GM12865 (cell line): ENCODE results near the gene TOMM40L.
A peak's percentile ranks its signal among the peaks of the same experiment; 100 is the strongest.

Source experiments
- DNase-seq: peaks from one replicate; pipeline ENCODE4 v3.0.0; 2010; ENCODE audit warnings: low read depth
- H3K4me3 ChIP-seq: 2 replicates; pipeline ENCODE4 v1.5.1; 2011; ENCODE audit warnings: mild to moderate bottlenecking, low read depth, low read length, control low read depth
- TF ChIP-seq, protein P1 (sequence below): IDR thresholded peaks from 2 replicates; pipeline ENCODE4 v1.5.1; 2011; ENCODE audit warnings: low read length, control low read depth, low read depth, inconsistent platforms; ENCODE audit not compliant: insufficient read depth; ENCODE audit errors: missing control alignments

Gene TOMM40L

DNA sequence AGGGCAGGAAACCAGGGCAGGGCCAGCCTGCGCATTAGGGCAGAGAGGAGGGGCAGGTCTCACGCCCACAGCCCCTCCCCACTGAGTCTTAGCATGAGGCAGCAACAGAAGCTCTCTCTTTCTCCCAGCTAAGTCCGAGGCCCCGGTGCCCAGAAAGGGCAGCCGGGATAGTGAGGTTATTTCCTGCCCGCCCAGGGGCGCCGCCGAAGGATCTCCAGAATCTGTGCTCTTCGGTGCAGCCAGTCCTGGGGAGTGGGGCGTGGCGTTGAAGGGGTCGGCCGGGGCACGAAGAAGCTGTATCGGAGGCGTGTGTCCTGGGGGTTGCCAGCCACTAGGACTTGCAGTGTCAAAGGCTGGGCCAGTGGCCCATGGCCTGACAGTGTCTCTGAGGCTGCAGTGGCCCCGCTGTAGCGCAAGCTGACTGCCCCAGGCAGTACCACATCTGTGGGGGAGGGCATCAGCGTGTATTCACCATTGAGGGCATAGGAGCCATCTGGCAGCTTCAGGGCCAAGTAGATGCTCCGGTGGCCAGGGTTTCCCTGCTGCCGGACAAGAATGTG is 34.8 kb upstream of the TOMM40L start:
- no peak for DNase-seq
- TF ChIP-seq, protein P1, sequence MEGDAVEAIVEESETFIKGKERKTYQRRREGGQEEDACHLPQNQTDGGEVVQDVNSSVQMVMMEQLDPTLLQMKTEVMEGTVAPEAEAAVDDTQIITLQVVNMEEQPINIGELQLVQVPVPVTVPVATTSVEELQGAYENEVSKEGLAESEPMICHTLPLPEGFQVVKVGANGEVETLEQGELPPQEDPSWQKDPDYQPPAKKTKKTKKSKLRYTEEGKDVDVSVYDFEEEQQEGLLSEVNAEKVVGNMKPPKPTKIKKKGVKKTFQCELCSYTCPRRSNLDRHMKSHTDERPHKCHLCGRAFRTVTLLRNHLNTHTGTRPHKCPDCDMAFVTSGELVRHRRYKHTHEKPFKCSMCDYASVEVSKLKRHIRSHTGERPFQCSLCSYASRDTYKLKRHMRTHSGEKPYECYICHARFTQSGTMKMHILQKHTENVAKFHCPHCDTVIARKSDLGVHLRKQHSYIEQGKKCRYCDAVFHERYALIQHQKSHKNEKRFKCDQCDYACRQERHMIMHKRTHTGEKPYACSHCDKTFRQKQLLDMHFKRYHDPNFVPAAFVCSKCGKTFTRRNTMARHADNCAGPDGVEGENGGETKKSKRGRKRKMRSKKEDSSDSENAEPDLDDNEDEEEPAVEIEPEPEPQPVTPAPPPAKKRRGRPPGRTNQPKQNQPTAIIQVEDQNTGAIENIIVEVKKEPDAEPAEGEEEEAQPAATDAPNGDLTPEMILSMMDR, result no peak
- H3K4me3 ChIP-seq, result no peak overlapping the region

DNA sequence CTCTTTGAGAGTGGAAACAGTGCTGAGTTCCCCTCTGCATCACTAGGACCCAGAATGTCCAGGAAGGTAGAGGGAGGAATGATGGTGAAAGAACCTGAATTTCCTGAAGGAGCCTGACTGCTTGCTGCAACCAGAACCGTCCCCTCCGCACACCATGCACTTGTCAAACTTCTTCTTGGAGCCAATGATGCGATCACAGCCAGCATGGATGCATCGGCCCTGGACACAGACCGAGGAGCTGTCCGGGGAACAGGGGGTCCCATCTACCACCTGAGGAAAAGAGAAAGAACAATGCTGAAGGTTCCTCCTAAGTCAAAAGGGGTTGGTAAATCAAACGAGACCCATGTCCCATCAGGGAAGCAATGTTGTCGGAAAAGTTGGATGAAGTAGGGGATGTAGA is 33.9 kb upstream of the TOMM40L start:
- no peak for DNase-seq
- H3K4me3 ChIP-seq, result no peak overlapping the region
- TF ChIP-seq, protein P1, result no peak

DNA sequence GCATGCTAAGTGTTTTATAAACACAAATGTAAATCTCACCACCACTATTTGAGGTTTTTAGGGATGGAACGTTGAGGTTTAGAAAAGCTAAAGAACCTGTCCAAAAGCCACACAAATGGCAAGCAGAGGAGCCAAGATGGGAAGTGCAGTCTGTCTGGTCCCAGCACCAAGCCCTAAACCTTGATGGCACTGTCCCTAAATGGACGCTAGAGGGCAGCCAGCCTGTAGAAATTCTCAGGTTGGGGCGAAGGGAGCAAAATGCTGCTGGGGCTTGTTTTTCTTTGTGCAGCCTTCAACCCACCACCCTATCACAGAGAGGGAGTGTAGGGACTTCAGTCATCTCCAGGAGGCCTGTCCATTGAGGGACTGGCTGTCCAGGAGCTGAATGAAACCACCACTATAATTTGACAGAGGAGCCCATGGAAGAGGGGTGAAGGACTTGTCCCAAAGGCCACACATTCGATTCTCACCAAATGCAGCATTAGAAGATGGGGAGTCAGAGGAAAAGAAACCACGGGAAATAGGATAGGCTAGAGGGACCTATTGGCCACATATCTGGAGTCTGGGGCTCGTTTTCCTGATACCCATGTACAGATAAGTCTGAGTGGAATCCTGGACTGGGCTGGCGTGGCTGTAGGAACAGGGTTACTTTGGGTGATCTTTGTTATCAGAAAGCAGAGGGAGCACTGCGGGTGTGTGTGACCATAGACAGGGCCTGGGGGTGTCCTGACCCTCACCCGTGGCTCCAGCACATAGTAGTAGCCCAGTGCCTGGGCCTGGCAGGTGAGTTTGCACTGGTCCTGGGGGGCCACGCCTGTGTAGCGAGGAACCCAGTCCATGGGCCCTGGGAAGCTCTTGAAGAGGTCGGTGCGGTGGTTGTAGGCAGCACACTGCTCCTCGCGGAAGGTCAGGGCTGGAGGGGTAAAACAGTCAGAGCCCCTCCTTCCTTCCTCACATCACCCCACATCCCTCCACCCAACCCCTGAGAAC is 33.1 kb upstream of the TOMM40L start:
- peak; percentile 86 for DNase-seq
- TF ChIP-seq, protein P1, result peak; percentile 96
- H3K4me3 ChIP-seq, result no peak overlapping the region

DNA sequence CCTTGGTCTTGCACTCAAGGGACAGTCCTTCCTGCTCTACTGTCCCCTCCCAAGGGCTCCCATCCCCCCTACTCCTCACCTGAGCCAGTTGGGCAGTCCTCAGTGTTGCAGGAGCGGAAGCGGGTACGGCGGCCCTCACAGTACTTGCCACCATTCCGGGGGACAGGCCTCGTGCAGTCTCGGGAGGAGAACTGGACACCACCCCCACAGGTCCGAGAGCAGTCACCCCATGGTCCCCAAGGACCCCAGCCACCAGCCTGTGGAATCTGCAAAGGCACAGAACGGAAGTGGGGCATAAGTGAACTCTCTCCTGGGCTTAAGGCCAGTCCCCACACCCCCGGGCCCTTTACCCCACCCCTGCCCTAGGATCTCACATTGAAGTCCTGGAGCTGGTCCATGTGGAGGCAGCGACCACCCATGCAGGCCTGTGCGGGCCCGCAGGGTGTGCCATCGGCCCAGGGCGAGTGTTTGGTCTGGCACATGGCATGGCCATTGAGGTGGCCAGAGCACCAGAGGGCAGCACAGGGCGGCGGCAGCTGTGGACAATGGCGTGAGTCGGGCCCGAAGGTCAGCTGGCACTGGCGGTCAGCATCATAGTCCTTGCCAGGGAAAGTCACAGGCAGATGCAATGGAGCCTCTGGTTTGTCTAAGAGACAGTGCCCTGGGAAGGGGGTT is 32.2 kb upstream of the TOMM40L start:
- DNase-seq, result no peak
- TF ChIP-seq, protein P1, result no peak
- no peak overlapping the region for H3K4me3 ChIP-seq

DNA sequence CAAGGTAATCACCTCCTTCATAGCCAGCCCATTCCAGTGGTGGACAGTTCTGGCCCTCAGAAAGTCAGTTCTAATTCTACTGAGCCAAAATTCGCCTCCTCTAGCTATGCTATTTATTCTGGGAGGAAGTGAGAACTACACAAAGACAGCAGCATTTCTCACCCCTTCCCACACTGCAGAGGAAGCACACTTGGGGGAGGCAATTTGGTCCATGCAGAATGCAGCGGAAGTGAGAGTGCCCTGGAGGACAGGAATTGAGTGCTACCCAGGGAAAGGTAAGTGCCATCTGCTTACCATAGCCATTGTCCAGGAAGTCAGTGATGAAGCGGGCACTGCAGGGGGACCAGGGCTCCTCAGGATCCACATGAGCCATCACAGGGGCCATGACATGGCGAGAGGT is 30.7 kb upstream of the TOMM40L start:
- DNase-seq, result peak; percentile 68
- no peak overlapping the region for H3K4me3 ChIP-seq
- TF ChIP-seq, protein P1, result no peak

DNA sequence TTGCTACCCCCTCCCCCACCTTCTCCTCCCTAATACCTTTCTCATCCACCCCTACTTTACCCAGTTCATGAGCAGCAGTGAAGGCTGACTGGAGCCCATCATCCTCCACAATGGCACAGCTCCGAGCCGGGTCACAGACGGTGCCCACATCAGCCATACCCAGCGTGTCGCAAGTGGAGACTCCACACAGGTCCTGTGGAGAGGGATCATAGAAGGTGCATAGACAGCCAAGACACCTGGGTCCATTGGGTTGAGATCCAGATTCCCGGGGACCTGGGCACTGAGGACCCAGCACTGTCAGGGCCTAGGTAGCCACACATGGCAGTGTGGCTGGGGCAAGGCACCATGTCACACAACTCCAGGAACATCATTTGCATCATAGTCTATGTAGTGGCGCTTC is 29.7 kb upstream of the TOMM40L start:
- DNase-seq, result no peak
- TF ChIP-seq, protein P1, result no peak
- H3K4me3 ChIP-seq, result no peak overlapping the region
